K562 (cell line): ENCODE results near the gene SLC30A4. TPM values are rescaled to one million over a fixed set of nuclear protein-coding genes. Genes with fewer than 3 reads are reported as not detected.

ENCODE experiments used
- CBX3 ChIP-seq, 2 experiments: IDR thresholded peaks; 1 replicate in 1 of 2; 2 replicates in 1 of 2; pipeline ENCODE4 v1.6.1; 2012; ENCODE audit warnings: inconsistent platforms in 2 of 2, low read length in 2 of 2, borderline replicate concordance in 1 of 2, control low read depth in 1 of 2
- DDX20 ChIP-seq: fragments of 450-650 bp; IDR thresholded peaks from 2 replicates; pipeline ENCODE4 v1.6.1; 2016; ENCODE audit warnings: missing genetic modification characterization, low read depth, mild to moderate bottlenecking, missing compliant biosample characterization, moderate library complexity
- ETV1 ChIP-seq: fragments of 450-650 bp; conservative IDR thresholded peaks from 2 replicates; pipeline ENCODE4 v1.6.1; 2016; ENCODE audit warnings: missing genetic modification characterization, control low read depth, low read depth, missing compliant biosample characterization
- EWSR1 ChIP-seq: fragments of 450-650 bp; IDR thresholded peaks from 2 replicates; pipeline ENCODE4 v1.6.1; 2018; ENCODE audit warnings: borderline replicate concordance, mild to moderate bottlenecking, low read depth, moderate library complexity; ENCODE audit not compliant: partially characterized antibody
- FOXP1 ChIP-seq: sonication (generic); formaldehyde crosslinking; IDR thresholded peaks from 2 replicates; pipeline ENCODE4 v1.8.0; 2022; ENCODE audit warnings: mild to moderate bottlenecking, missing genetic modification reagents
- HINFP ChIP-seq: fragments of 450-650 bp; conservative IDR thresholded peaks from 2 replicates; pipeline ENCODE4 v1.6.1; 2016; ENCODE audit warnings: missing genetic modification characterization, low read depth, mild to moderate bottlenecking, control low read depth, missing compliant biosample characterization
- HNRNPH1 ChIP-seq: fragments of 200-400 bp; formaldehyde crosslinking; optimal IDR thresholded peaks from 2 replicates; pipeline ENCODE3; 2017; ENCODE audit warnings: low read depth, mild to moderate bottlenecking, low read length, moderate library complexity
- HSF4 ChIP-seq: fragments of 250-450 bp; sonication (Bioruptor Pico); IDR thresholded peaks from 2 replicates; pipeline ENCODE4 v2.1.2; 2022; ENCODE audit warnings: mild to moderate bottlenecking, moderate library complexity, borderline replicate concordance
- MAFK ChIP-seq: IDR thresholded peaks from 2 replicates; pipeline ENCODE4 v1.6.1; 2011; ENCODE audit warnings: low read length, improper control_type of control experiment
- MXI1 ChIP-seq: IDR thresholded peaks from 2 replicates; pipeline ENCODE4 v1.6.1; 2011; ENCODE audit warnings: low read depth, mild to moderate bottlenecking, improper control_type of control experiment, low read length
- MYBL2 ChIP-seq, 2 experiments: fragments of 450-650 bp in 1 of 2; sonication (generic) in 1 of 2; formaldehyde crosslinking in 1 of 2; IDR thresholded peaks; 2 replicates each; pipeline versions ENCODE4 v1.6.1 to v1.8.1; 2017 to 2022; ENCODE audit warnings: borderline replicate concordance in 1 of 2, inconsistent platforms in 1 of 2, low read depth in 1 of 2, mild to moderate bottlenecking in 1 of 2, missing genetic modification reagents in 1 of 2, moderate library complexity in 1 of 2
- PTTG1 ChIP-seq: fragments of 450-650 bp; IDR thresholded peaks from 2 replicates; pipeline ENCODE4 v1.6.1; 2016; ENCODE audit warnings: low read depth, mild to moderate bottlenecking, missing genetic modification characterization, missing compliant biosample characterization
- SMAD3 ChIP-seq: fragments of 450-650 bp; formaldehyde crosslinking; conservative IDR thresholded peaks from 2 replicates; pipeline ENCODE4 v1.4.0; 2020; ENCODE audit warnings: mild to moderate bottlenecking
- STAT5A ChIP-seq: IDR thresholded peaks from 2 replicates; pipeline ENCODE4 v1.6.1; 2012; ENCODE audit warnings: low read length, inconsistent platforms, borderline replicate concordance
- TAF15 ChIP-seq: fragments of 200-400 bp; formaldehyde crosslinking; IDR thresholded peaks from 2 replicates; pipeline ENCODE4 v1.6.1; 2017; ENCODE audit warnings: mild to moderate bottlenecking, low read depth, low read length, moderate library complexity
- THAP12 ChIP-seq: fragments of 250-450 bp; sonication (Bioruptor Pico); IDR thresholded peaks from 2 replicates; pipeline ENCODE4 v1.9.0; 2021; ENCODE audit warnings: mild to moderate bottlenecking, inconsistent platforms
- U2AF2 ChIP-seq: fragments of 200-400 bp; formaldehyde crosslinking; optimal IDR thresholded peaks from 2 replicates; pipeline ENCODE3; 2017; ENCODE audit warnings: low read depth, mild to moderate bottlenecking, low read length
- ZBTB9 ChIP-seq: fragments of 450-650 bp; formaldehyde crosslinking; IDR thresholded peaks from 2 replicates; pipeline ENCODE4 v1.4.0; 2020; ENCODE audit warnings: mild to moderate bottlenecking, moderate library complexity
- ZNF263 ChIP-seq: sonication (generic); formaldehyde crosslinking; IDR thresholded peaks from 2 replicates; pipeline ENCODE4 v1.8.0; 2022; ENCODE audit warnings: mild to moderate bottlenecking, missing genetic modification reagents, borderline replicate concordance
- ZNF655 ChIP-seq: fragments of 250-450 bp; sonication (Bioruptor Pico); IDR thresholded peaks from 2 replicates; pipeline ENCODE4 v1.5.0; 2021
- polyA plus RNA-seq, 8 experiments: library from polyadenylated mRNA; depleted of rRNA in 4 of 8; stranded (reverse) in 5 of 8; unstranded in 3 of 8; fragments of >200 nt; fragmentation: Nextera tagmentation in 2 of 8; fragmentation: Illumina TruSeq in 1 of 8; extraction: Ambion mirVana in 2 of 8; extraction: Trizol in 1 of 8; gene quantifications; 2 replicates each; pipeline versions ENCODE4 v1.2.1 to v1.2.3, GENCODE V29; 2011 to 2014; ENCODE audit warnings: inconsistent platforms in 1 of 8, missing spikeins in 1 of 8
- total RNA-seq, 7 experiments: library from RNA; depleted of rRNA in 6 of 7; stranded (reverse); fragments of >200 nt in 6 of 7; fragmentation: Illumina TruSeq in 2 of 7; extraction: Trizol in 2 of 7; gene quantifications; 2 replicates each; pipeline versions ENCODE4 v1.2.1 to v1.2.3, GENCODE V29; 2011 to 2021; ENCODE audit warnings: low replicate concordance in 1 of 7

Gene SLC30A4
- total and polyA plus RNA-seq, 9 of the 15 experiments (the other 6 are each of a cell fraction or from before 2014, with no cell fraction given), result 0.21 to 0.73 (median 0.36) TPM

- TF ChIP-seq DDX20, result no peak
- no peak for TF ChIP-seq U2AF2
- TF ChIP-seq EWSR1, result no peak
- no peak for TF ChIP-seq ZNF263 (CRISPR knock-in tag)
- TF ChIP-seq HNRNPH1, result no peak
- TF ChIP-seq CBX3 (IDR thresholded peaks at IDR 0.05; ENCODE audit: borderline replicate concordance in 1 of 2, low read length in 2 of 2), result no peak; a peak in 1 of 3 replicates
- TF ChIP-seq STAT5A, result no peak
- no peak for TF ChIP-seq ETV1 (tag)
- TF ChIP-seq TAF15, result no peak
- no peak for TF ChIP-seq MXI1
- no peak for TF ChIP-seq MYBL2 (IDR thresholded peaks at IDR 0.05; ENCODE audit: low read depth)
- TF ChIP-seq MYBL2 (CRISPR knock-in tag; IDR thresholded peaks at IDR 0.05; ENCODE audit: borderline replicate concordance), result no peak
- no peak for TF ChIP-seq THAP12
- TF ChIP-seq FOXP1 (CRISPR knock-in tag), result no peak
- no peak for TF ChIP-seq HINFP (tag)
- no peak for TF ChIP-seq HSF4 (CRISPR knock-in tag)
- peak; percentile 86; the same call in 1 of the 2 replicates for TF ChIP-seq ZBTB9
- no peak for TF ChIP-seq MAFK
- no peak for TF ChIP-seq ZNF655 (CRISPR knock-in tag)
- no peak for TF ChIP-seq SMAD3
- no peak for TF ChIP-seq PTTG1 (tag)
These were observed 66.1 kb downstream of the SLC30A4 start (continued) for GRCh38 chr15:45456212-45457106.
